VCaP (cell line): ENCODE results near the gene WFIKKN1.

Source experiments
- H3K27ac ChIP-seq: fragments of 450-650 bp; 2 replicates; pipeline ENCODE4 v1.5.1; 2017
- TF ChIP-seq, protein P1 (sequence below): fragments of 450-650 bp; conservative IDR thresholded peaks from 2 replicates; pipeline ENCODE4 v1.5.1; 2017; ENCODE audit warnings: mild to moderate bottlenecking, moderate library complexity

Gene WFIKKN1

DNA sequence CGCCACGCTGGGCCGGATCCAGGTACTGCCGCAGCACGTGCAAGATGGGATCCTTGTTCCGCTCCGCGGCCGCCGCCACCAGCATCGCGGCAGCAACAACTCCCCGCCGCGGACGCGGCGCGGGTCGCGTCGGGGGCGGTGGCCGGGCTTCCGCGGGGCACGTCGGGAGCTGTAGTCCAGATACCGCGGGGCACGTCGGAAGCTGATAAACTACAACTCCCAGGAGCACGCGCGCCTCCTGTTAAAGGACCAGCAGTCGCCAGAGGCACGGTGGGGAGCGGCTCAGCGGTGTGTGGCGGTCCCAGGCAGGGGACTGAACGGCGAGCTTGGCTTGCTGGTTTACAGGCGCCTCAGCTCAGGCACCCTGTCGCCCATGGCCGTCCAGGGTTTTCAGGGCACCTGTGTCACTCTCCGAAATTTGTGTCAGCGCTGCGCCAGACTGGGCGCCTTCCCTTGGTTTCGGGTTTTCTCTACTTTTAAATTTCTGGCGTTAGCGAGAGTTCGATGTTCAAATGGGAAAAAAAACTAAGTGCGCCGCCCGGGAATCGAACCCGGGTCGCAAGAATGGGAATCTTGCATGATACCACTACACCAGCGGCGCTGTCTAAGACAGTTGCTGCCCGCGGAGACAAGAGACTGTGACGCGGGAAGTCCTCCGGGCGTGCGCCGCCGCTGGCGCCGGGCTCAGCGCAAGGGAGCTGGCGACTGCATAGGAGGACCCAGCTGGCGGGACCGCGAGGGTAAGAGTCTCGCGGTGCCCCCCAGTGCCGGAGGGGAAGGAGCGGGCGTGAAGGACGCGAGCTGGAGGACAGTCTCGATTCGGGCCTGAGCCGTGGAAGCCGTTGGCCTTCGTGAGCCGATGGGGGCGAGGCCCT, 5.7 kb downstream of the WFIKKN1 start, which contains the start of gene METTL26:
METTL26 (minus strand) TSS at position 100 of the 875 bp plus-strand sequence; CDS start at position 85, 15 bp downstream.
- TF ChIP-seq, protein P1, sequence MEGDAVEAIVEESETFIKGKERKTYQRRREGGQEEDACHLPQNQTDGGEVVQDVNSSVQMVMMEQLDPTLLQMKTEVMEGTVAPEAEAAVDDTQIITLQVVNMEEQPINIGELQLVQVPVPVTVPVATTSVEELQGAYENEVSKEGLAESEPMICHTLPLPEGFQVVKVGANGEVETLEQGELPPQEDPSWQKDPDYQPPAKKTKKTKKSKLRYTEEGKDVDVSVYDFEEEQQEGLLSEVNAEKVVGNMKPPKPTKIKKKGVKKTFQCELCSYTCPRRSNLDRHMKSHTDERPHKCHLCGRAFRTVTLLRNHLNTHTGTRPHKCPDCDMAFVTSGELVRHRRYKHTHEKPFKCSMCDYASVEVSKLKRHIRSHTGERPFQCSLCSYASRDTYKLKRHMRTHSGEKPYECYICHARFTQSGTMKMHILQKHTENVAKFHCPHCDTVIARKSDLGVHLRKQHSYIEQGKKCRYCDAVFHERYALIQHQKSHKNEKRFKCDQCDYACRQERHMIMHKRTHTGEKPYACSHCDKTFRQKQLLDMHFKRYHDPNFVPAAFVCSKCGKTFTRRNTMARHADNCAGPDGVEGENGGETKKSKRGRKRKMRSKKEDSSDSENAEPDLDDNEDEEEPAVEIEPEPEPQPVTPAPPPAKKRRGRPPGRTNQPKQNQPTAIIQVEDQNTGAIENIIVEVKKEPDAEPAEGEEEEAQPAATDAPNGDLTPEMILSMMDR = no peak
- peak within 1 kb of the TSS; percentile 86 for H3K27ac ChIP-seq

DNA sequence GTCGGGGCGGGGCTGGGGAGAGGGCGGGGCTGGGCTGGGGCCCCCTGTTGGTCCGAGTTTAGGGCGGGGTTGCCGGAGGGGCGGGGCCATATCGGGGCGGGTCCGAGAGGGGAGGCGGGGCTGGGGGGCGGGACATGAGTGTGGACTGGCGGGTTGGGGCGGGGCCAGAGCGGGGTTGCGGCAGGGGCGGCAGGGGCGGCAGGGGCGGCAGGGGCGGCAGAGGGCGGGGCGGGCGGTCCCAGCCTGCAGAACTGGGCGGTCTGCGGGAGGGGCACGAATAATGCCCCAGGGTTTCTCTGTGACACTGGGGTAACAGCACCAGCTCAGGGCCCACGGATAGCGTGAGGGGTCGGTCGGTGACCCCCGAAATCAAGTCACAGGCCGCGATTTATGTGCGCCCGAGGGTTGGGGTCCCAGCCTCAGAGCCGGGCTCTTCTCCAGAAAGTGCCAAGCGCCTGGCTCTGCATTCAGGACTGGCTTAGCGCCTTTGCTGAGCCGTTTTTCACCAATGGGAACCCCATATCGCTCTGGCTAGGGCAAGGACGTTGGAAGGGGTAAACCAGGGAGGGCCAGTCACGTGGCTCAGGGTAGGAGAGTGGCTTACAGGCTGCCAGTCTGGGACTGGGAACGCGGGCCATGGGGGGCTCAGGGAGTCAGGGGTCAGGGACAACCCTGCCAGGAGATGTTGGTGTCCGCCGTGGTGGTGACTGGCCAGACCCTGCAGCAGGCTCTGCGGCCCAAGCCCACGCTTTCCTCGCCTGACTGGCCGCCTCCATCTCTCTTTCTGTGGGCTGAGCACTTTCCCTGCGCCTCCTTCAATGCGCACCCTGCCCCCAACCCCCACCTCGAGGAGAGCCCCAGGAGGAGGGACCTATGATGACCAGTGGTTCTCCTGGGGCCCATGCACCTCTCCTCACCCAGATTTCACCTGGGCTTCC, 6.6 kb downstream of the WFIKKN1 start:
- TF ChIP-seq, protein P1 = no peak
- peak overlapping the region; percentile 86 for H3K27ac ChIP-seq

DNA sequence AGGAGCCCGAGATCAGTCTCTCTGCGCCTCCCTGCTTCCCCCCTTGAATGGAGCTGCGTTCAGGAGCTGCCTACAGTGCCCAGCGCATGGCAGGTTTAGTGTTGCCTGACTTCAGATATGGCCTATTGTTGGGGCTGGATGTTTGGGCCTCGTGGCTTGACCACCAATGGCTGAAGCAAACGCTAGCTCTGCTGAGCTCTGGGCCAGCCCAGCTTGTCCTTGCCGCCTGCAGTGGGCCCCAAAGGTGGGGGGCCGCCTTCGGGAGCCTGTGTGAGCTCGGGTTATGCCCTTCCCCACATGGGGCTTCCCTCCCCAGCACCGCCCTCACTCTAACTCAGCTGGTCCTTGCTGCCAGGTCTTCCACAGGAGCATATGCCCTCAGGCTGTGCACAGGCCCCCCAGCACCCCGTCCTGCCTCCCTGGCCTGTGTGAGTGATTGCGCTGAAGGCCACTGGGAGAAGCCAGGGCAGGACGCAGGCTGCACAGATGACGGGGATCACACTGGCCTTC, 7.3 kb downstream of the WFIKKN1 start:
- TF ChIP-seq, protein P1 = no peak
- H3K27ac ChIP-seq = peak overlapping the region; percentile 86; the same call in 1 of the 2 replicates

DNA sequence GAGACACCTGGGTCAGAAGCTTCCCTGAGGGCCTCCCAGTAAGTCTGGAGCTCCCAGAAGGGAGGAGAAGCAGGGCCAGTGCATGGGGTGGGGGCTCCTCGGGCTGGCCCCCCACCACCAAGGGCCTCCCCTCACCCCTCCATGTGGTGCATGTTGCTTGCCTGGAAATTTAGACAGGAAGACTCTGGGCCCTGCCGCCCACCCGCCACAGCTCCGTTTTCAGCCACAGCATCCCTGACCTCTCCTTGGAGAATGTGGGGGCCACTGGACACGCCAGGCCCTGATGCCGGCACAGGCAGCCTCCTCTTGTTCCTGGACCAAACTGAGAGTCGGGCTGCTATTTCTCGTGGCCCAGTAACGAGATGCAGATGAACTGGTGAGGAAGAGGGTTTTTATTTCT, 8.1 kb downstream of the WFIKKN1 start:
- no peak overlapping the region for H3K27ac ChIP-seq
- TF ChIP-seq, protein P1 = no peak

DNA sequence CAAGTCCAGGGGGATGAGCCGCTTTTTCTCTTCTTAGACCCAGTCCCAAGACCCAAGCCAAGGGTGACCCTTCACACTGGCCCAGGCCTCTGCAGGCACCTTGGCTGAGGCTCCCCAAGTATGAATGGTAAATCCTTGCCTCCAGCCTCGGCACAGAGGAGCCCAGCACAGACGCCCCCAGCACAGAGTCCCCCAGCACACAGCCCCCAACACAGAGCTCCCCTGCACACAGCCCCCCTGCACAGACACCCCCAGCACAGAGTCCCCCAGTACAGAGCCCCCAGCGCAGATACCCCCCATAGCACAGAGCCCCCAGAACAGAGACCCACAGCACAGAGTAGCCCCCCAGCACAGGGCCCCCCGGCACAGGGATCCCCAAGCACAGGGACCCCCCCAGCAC, 9.8 kb downstream of the WFIKKN1 start:
- H3K27ac ChIP-seq = no peak overlapping the region
- TF ChIP-seq, protein P1 = no peak

DNA sequence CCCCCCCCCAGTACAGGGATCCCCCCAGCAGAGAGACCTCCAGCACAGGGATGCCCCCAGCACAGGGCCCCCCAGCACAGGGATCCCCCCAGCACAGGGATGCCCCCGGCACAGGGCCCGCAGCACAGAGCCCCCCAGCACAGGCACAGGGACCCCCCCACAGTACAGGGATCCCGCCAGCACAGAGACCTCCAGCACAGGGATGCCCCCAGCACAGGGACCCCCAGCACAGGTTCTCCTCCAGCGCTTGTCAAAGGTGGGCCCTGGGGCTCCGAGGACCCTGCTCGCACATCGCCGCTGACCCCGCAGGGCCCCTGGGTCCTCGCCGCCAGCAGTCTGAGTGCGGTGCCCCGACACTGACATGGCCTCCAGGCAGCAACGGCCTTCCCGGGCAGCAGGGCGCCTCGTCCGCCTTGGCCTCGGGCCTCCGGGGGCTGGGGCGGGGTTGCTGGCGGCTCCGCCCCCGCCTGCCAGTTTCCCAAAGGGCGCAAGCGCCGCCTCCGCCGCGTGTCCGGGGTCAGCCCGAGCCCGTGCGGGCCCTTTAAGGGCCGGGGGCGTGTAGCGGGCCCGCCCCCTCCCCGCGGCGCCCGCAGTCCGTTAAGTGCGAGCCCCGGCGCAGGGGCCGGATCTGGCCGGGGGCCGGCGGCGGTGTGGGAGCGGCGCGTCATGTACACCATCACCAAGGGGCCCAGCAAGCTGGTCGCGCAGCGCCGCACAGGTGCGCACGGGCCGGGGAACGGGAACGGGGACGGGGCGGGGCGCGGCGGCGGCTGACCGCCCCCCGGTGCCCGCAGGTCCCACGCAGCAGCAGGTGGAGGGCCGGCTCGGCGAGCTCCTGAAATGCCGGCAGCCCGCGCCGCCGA, 10.8 kb downstream of the WFIKKN1 start, which contains the start of gene MCRIP2:
MCRIP2 (plus strand) TSS at position 503 of the 863 bp plus-strand sequence; CDS start at position 667, 164 bp downstream.
- TF ChIP-seq, protein P1 = no peak
- H3K27ac ChIP-seq = peak within 1 kb of the TSS; percentile 86
